ENCODE data around the gene NTM.
"Not testable (repeated sequence)": the region's sequence is repeated elsewhere in the genome, so short reads cannot be mapped to it uniquely, and the experiment has no call there.

NTM gene

DNA sequence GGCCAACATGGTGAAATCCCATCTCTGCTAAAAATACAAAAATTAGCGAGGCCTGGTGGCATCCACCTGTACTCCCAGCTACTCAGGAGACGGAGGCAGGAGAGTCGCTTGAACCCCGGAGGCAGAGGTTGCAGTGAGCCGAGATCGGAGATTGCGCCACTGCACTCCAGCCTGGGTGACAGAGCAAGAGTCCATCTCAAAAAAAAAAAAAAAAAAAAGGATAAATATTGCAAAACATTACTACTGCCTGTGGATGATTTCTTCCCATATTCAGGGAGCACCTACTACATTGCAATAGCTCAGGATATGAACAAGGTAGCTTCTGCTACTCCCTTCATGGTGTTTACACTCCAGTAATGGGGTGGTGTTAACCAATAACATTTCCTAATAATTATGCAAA is 980.6 kb downstream of the NTM start:
- no peak for DNase-seq

DNA sequence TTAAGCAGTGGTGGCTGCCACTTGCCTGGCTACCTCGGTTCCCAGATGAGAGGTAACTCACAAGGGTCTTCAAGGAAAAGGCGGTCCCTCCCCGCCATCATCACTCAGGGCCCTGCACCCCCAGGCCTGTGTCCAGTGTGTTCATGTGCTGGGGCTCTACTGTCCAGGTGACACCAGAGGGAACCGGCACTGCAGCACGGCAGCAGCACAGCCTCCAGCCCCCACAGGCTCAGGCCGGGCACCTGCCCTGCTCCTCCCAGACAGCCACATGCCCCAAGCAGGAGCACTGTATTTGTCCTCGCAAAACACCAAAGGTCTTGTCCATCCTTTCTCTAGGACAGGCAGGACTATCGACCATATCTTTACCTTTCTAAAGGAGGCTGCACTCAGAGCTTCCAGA is 982.1 kb downstream of the NTM start:
- DNase-seq, result no peak

DNA sequence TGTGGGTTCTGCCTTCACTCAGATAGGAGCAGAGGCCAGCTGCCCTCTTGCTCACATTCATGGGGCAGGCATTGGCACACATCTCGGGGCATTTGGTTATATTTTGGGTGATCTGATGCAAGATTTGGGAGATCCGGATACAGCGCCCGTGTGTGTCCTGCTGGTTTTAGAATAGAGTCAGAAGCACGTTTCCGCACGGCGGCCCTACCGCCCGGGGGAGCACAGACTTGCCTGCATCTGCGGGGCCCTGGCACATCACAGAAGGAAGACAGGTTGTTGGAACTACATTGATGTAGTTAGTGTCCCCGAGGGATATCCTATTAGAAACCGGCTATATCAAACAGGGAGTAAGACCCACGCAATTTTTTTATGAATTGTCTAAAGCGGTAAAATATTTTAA is 982.8 kb downstream of the NTM start:
- DNase-seq, result no peak

DNA sequence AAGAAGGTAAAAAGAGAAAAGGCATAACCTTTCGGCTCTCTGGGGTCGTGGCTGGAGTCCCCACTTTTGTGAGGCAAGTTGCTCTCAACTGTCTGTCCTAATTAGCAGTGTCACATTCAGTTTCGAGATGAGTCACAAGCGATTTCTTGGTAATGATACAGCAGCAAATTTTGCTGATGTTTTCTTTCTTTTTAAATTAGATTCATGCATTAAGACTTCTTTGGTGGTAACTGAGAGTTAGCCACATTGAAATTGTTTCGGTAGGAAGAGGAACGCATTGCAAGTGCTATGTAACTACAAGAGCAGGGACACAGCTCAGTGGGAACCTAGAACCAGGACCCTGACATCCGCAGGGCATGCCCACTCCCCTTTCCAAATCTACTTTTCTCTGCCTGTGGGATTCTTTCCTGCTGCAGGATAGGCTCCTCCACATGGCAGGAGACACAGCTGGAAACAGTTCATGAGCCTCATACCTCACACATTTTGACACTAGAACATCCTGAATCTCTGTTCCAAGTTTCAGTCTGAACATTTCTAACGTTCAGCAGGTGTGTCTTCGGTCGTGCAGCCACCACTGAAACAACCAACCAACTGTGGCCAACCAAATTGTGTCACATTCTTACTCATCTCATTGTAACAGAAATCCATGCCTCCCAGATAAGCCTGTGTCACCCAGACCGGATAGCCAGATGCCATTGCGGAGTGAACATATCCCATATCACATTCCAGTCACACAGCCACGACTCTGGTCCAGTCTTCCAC is 987.6 kb downstream of the NTM start:
- no peak for DNase-seq

DNA sequence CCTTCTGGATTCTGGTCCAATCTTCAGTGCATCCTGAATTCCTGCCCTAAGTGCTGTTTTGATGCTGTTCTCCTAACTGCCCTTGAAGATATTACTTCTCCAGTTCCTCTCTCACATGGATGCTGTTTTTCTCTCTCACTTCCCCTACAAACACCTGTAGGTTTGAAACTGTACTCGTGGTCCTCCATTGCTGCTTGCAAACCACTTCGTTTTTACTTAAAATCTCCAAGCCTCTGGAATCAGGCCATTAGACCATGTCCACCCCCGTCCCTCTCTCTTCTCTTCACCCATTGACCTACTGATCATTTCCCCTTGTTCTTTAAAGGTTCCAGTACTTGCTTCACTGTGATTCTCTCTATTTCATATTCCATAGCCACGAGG is 988.1 kb downstream of the NTM start:
- no peak for DNase-seq

DNA sequence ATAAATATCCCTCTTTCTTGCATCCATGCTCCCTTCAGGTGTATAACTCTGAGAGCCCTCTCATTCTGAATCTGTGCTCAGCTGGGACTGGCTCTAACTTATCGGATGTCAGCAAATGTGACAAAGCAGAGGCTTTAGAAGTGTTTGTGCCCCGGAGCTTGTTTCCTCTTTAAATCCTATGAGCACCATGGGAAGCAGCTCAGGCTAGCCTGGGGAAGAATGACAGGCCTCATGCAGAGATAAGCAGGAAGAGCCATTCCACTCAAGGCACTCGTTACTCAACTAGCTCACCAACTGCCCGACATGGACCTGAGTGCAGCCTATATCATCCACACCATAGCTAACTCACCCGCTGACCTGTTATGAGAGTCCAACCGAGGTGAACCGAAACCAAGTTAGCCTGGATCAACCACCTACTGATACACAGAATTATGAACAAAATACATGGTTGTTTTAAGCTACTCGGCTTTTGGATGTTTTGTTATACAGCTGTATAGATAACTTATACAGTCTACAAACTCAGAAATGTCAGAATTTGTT is 990.7 kb downstream of the NTM start:
- DNase-seq, result no peak

DNA sequence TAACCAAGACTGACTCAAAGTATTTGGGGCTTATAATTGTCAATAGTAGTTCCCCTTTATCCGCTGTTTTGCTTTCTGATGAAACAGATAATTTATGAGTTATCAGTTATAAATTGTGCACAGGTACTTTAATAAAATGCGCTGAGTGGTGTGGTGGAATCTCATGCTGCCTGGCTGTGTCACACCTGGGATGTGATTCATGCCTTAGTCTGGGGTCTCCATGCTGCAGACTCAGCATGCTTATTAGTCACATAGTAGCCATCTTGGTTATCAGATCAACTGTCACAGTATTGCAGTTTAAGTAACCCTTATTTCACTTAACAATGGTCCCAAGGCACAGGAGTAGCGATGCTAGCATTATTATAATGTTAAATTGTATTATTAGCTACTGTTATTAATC is 995.2 kb downstream of the NTM start:
- no peak for DNase-seq

DNA sequence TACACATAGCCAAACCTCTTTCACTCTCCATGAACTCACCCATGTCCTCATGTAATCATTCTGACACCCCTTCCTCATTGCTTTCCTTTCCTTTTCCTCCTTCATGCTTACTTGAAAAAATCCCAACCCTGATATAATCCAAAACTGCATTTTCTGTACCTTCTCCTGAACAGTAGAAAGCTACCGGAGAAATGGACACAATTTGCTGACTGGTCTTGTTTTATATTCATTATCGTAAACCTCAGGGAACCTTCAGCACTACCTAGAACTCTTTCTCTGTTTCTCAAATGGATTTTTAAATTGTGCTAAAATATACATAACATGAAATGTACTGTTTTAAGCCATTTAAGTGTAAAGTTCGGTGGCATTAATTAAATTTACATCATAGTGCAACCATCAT is 996.9 kb downstream of the NTM start:
- no peak for DNase-seq

DNA sequence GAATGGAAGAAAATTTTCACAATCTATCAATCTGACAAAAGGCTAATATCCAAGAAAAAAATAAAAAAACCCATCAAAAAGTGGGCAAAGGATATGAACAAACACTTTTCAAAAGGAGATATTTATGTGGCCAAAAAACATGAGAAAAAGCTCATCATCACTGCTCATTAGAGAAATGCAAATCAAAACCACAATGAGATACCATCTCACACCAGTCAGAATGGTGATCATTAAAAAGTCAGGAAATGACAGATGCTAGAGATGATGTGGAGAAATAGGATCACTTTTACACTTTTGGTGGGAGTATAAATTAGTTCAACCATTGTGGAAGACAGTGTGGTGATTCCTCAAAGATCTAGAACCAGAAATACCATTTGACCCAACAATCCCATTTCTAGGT is 999.7 kb downstream of the NTM start:
- DNase-seq, result not testable (repeated sequence)

DNA sequence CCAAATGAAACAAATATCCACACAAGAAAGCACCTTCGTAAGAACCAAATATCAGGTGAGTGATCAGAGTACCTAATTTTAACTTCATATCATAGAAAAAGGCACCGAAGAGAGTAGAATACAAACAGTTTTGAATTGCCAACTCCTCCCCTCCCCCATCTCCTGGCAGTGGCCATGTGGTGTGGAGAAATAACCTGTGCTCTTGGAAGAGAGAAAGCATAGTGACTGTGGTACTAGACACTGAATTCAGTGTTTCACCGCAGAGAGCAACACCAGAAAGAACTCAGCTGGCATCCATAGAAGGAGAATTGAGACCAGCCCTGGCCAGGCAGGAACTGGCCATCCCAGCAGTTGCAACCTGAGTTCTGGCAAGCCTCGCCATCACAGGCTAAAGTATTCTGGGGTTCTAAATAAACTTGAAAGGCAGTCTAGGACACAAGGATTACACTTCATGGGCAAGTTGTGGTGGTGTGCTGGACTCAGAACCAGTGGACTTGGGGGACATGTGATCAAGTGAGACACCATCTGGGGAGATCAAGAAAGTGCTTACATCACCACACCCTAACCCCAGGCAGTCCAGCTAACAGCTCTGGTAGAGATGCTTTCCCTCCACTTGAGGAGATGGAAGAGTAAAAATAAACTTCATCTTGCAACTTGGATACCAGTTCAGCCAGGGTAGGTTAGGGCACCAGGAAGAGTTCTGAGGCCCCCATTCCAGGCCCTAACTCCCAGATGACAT is 1003.2 kb downstream of the NTM start:
- DNase-seq, result no peak

DNA sequence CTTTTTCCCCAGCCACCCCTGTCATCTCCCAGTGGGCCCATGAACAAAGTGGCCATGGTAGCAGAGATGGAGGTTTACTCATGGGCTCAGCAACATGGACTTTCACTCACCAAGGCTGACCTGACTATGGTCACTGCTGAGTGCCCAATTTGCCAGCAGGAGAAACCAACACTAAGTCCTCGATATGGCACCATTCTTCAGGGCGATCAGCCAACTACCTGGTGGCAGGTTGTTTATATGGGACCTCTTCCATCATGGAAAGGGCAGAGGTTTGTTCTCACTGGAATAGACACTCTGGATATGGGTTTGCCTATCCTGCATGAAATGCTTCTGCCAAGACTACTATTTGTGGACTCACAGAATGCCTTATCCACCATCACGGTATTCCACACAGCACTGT is 1009.1 kb downstream of the NTM start:
- no peak for DNase-seq
